ENCODE measurements around the gene MORC3. TPM values are rescaled to one million over a fixed set of nuclear protein-coding genes. Genes with fewer than 3 reads are reported as not detected.
A peak's percentile ranks its signal among the peaks of the same experiment; 100 is the strongest.

The MORC3 gene
- total and polyA plus RNA-seq, 2 donors (not counting 1 experiment from before 2014, with no cell fraction given), result 44.9 to 104 TPM

DNA sequence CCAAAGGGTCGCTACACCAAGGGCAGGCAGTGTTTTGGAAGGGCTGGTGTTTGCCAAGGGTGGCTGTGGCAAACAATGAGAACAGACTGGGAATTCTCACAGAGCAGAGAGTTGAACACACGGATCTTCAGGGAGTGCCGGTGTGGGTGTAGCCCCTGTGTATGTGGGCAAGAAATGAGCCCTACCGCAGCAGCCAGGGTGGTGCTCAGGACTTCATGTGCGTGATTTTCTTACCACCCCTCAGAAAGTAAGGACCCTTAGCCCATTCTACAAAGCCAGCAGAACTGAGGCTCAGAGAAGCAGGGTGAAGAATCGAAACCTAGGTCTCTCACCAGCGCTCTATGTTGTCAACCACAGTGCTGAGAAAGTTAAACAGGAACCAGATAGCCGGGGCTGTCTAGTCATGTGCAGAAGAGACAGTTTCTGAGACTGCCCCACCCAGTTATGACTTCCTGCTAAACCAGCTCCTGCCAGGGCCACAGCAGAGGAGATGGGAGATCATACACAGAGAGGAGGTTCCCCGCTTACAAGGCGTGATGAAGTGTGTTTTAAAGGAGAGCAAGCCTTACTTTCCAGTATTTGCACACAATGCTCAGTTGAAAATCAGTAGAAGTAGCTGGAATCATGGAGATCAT, 21.9 kb upstream of the MORC3 start:
- Mint-ChIP-seq H3K27ac (peak overlapping the region; percentile 97), H3K4me3 (peak overlapping the region; percentile 80), H3K4me1 (peaks cover 53% of the 10 kb centered on the region), H3K27me3 (no peaks in the 10 kb centered on the region), H3K9me3 (ENCODE audit: insufficient read depth) (no peaks in the 10 kb centered on the region)
- TF ChIP-seq EZH2 (IDR thresholded peaks at IDR 0.05; ENCODE audit: borderline replicate concordance, insufficient read depth, low read depth, low read length, poor library complexity, severe bottlenecking), result no peak
- TF ChIP-seq, protein P1, sequence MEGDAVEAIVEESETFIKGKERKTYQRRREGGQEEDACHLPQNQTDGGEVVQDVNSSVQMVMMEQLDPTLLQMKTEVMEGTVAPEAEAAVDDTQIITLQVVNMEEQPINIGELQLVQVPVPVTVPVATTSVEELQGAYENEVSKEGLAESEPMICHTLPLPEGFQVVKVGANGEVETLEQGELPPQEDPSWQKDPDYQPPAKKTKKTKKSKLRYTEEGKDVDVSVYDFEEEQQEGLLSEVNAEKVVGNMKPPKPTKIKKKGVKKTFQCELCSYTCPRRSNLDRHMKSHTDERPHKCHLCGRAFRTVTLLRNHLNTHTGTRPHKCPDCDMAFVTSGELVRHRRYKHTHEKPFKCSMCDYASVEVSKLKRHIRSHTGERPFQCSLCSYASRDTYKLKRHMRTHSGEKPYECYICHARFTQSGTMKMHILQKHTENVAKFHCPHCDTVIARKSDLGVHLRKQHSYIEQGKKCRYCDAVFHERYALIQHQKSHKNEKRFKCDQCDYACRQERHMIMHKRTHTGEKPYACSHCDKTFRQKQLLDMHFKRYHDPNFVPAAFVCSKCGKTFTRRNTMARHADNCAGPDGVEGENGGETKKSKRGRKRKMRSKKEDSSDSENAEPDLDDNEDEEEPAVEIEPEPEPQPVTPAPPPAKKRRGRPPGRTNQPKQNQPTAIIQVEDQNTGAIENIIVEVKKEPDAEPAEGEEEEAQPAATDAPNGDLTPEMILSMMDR (IDR thresholded peaks at IDR 0.05), result no peak
- DNase-seq (peak; percentile 92), ATAC-seq (ENCODE audit: low read depth) (peak; percentile 88)
- peak overlapping the region in 4 of 5 experiments; percentile 5 to 53 (median 29) for H3K4me3 ChIP-seq (ENCODE audit: control extremely low read depth in 1 of 5, extremely low read depth in 1 of 5, insufficient read depth in 1 of 5, low read depth in 2 of 5, low read length in 4 of 5)
- CTCF ChIA-PET, result interaction anchor here (1.1 to 7.0 kb wide), 14 partner anchors 9 to 156 kb away, joined by 3 to 76 read pairs (median 6); partner anchors contain the start of gene MORC3
- peaks cover 19% of the 10 kb centered on the region for H3K79me2 ChIP-seq (ENCODE audit: control insufficient read depth, insufficient read depth, low read length)
- H3K27me3 ChIP-seq (replicated peaks in 1 of 4; ENCODE audit: control extremely low read depth in 1 of 4, control insufficient read depth in 3 of 4, insufficient read depth in 4 of 4, low read length in 3 of 4), result no peaks in the 10 kb centered on the region
- peaks cover 0 to 16% of the 10 kb centered on the region in 2 experiments for H3K36me3 ChIP-seq (replicated peaks in 1 of 2; ENCODE audit: control extremely low read depth in 1 of 2, control insufficient read depth in 1 of 2, extremely low read depth in 1 of 2, insufficient read depth in 2 of 2, low read length in 1 of 2)
- peaks cover 52 to 71% of the 10 kb centered on the region in 2 donors for H3K4me1 ChIP-seq (ENCODE audit: control insufficient read depth in 2 of 2, insufficient read depth in 2 of 2, low read length in 2 of 2)
- peak overlapping the region; percentile 69 for H3K4me2 ChIP-seq (replicated peaks; ENCODE audit: low read depth, low read length, poor library complexity, severe bottlenecking)
- H3K9me3 ChIP-seq (ENCODE audit: control extremely low read depth in 1 of 3, control insufficient read depth in 2 of 3, insufficient read depth in 1 of 3, low read length in 2 of 3), result peaks cover 0 to 9% (median 0%) of the 10 kb centered on the region in 3 donors
- H3K9ac ChIP-seq (ENCODE audit: low read length), result peak overlapping the region; percentile 55
- peak overlapping the region; percentile 94 to 97 for H3K27ac ChIP-seq (ENCODE audit: low read length in 2 of 2)
- intact Hi-C loops (cut with micrococcal nuclease), result loop anchor here (1.0 to 5.0 kb wide), 6 partner anchors 9 to 1069 kb away; partner anchors contain the start of genes CHAF1B, DYRK1A and MORC3
- H2AFZ ChIP-seq (ENCODE audit: insufficient read depth, low read depth, low read length, poor library complexity, severe bottlenecking), result peak overlapping the region; percentile 67
- 30% methylated on average over 6 of the region's 10 CpGs for WGBS (ENCODE audit: insufficient coverage)
- POLR2A ChIA-PET, result interaction anchor here (0.6 to 5.7 kb wide), 8 partner anchors 9 to 227 kb away, joined by 3 to 123 read pairs (median 17); partner anchors contain the start of genes DOP1B and MORC3
- no peaks in the 10 kb centered on the region for H4K20me1 ChIP-seq (ENCODE audit: control insufficient read depth, insufficient read depth, low read length, poor library complexity, severe bottlenecking)

Data from B cell (primary cell).